HepG2 (cell line): ENCODE measurements around the gene MYO1B. TPM values are rescaled to one million over a fixed set of nuclear protein-coding genes. Genes with fewer than 3 reads are reported as not detected.
A peak's percentile ranks its signal among the peaks of the same experiment; 100 is the strongest.

Experiments
- BCLAF1 ChIP-seq: fragments of 450-650 bp; IDR thresholded peaks from 2 replicates; pipeline ENCODE4 v1.6.1; 2017; ENCODE audit warnings: mild to moderate bottlenecking
- CC2D1A ChIP-seq: sonication (generic); formaldehyde crosslinking; IDR thresholded peaks from 2 replicates; pipeline ENCODE4 v1.8.1; 2023; ENCODE audit warnings: mild to moderate bottlenecking, missing genetic modification reagents
- CCDC6 ChIP-seq: sonication (generic); formaldehyde crosslinking; IDR thresholded peaks from 2 replicates; pipeline ENCODE4 v1.8.1; 2022; ENCODE audit warnings: mild to moderate bottlenecking, missing genetic modification reagents, moderate library complexity
- CEBPG ChIP-seq: IDR thresholded peaks from 2 replicates; pipeline ENCODE4 v1.6.1; 2016
- FOXA1 ChIP-seq, 2 experiments: fragments of 450-650 bp in 1 of 2; sonication (generic) in 1 of 2; formaldehyde crosslinking in 1 of 2; IDR thresholded peaks; 2 replicates each; pipeline versions ENCODE4 v1.4.0 to v1.6.1; 2016 to 2020; ENCODE audit warnings: missing genetic modification reagents in 1 of 2
- GATAD1 ChIP-seq: IDR thresholded peaks from 2 replicates; pipeline ENCODE4 v1.6.1; 2016; ENCODE audit warnings: missing genetic modification reagents, missing compliant biosample characterization
- HDAC1 ChIP-seq: sonication (generic); formaldehyde crosslinking; IDR thresholded peaks from 2 replicates; pipeline ENCODE4 v1.5.1; 2020; ENCODE audit warnings: mild to moderate bottlenecking, missing genetic modification reagents
- KLF16 ChIP-seq, 2 experiments: sonication (generic) in 1 of 2; formaldehyde crosslinking in 1 of 2; IDR thresholded peaks; 2 replicates each; pipeline versions ENCODE4 v1.6.1 to v1.8.0; 2016 to 2023; ENCODE audit warnings: missing genetic modification reagents in 2 of 2, missing compliant biosample characterization in 1 of 2
- MED13 ChIP-seq: sonication (generic); formaldehyde crosslinking; IDR thresholded peaks from 2 replicates; pipeline ENCODE4 v1.5.0; 2020; ENCODE audit warnings: missing genetic modification reagents
- NKX3-1 ChIP-seq: sonication (generic); formaldehyde crosslinking; IDR thresholded peaks from 2 replicates; pipeline ENCODE4 v1.5.0; 2020; ENCODE audit warnings: missing genetic modification reagents
- POLR2A ChIP-seq, 2 experiments: IDR thresholded peaks; 2 replicates each; pipeline ENCODE4 v1.6.1; 2011; ENCODE audit warnings: low read depth in 2 of 2, low read length in 2 of 2, mild to moderate bottlenecking in 1 of 2, moderate library complexity in 1 of 2; ENCODE audit not compliant: insufficient read depth in 1 of 2
- REL ChIP-seq: sonication (generic); formaldehyde crosslinking; conservative IDR thresholded peaks from 2 replicates; pipeline ENCODE4 v1.8.0; 2022; ENCODE audit warnings: mild to moderate bottlenecking, missing genetic modification reagents, moderate library complexity
- SP140L ChIP-seq: sonication (generic); formaldehyde crosslinking; IDR thresholded peaks from 2 replicates; pipeline ENCODE4 v1.4.0; 2020; ENCODE audit warnings: missing genetic modification reagents, borderline replicate concordance
- ZFX ChIP-seq: sonication (generic); formaldehyde crosslinking; IDR thresholded peaks from 2 replicates; pipeline ENCODE4 v1.4.0; 2020; ENCODE audit warnings: mild to moderate bottlenecking, low read depth, missing genetic modification reagents, moderate library complexity
- ZFYVE20 ChIP-seq: sonication (generic); formaldehyde crosslinking; IDR thresholded peaks from 2 replicates; pipeline ENCODE4 v1.8.0; 2023; ENCODE audit warnings: low read depth, mild to moderate bottlenecking, moderate library complexity, missing genetic modification reagents, borderline replicate concordance
- ZMAT5 ChIP-seq: sonication (generic); formaldehyde crosslinking; IDR thresholded peaks from 2 replicates; pipeline ENCODE4 v1.5.0; 2020; ENCODE audit warnings: mild to moderate bottlenecking, low read depth, missing genetic modification reagents, borderline replicate concordance
- ZNF18 ChIP-seq: sonication (generic); formaldehyde crosslinking; IDR thresholded peaks from 2 replicates; pipeline ENCODE4 v1.8.0; 2022; ENCODE audit warnings: mild to moderate bottlenecking, missing genetic modification reagents; ENCODE audit not compliant: insufficient replicate concordance
- ZNF207 ChIP-seq: fragments of 450-650 bp; IDR thresholded peaks from 2 replicates; pipeline ENCODE4 v1.6.1; 2016; ENCODE audit warnings: antibody characterized with exemption, borderline replicate concordance
- ZNF235 ChIP-seq: sonication (generic); formaldehyde crosslinking; IDR thresholded peaks from 2 replicates; pipeline ENCODE4 v1.8.1; 2023; ENCODE audit warnings: mild to moderate bottlenecking, missing genetic modification reagents, borderline replicate concordance
- ZNF282 ChIP-seq: fragments of 450-650 bp; IDR thresholded peaks from 2 replicates; pipeline ENCODE4 v1.6.1; 2018; ENCODE audit not compliant: partially characterized antibody
- ZNF432 ChIP-seq: sonication (generic); formaldehyde crosslinking; IDR thresholded peaks from 2 replicates; pipeline ENCODE4 v1.5.0; 2020; ENCODE audit warnings: missing genetic modification reagents, mild to moderate bottlenecking, borderline replicate concordance
- ZNF7 ChIP-seq: IDR thresholded peaks from 2 replicates; pipeline ENCODE4 v1.6.1; 2016; ENCODE audit warnings: missing biosample characterization, missing genetic modification reagents
- ZNF773 ChIP-seq: sonication (generic); formaldehyde crosslinking; IDR thresholded peaks from 2 replicates; pipeline ENCODE4 v1.4.0; 2020; ENCODE audit warnings: missing genetic modification reagents, borderline replicate concordance
- ZNF788 ChIP-seq: sonication (generic); formaldehyde crosslinking; IDR thresholded peaks from 2 replicates; pipeline ENCODE4 v1.5.0; 2020; ENCODE audit warnings: mild to moderate bottlenecking, missing genetic modification reagents, borderline replicate concordance
- polyA plus RNA-seq, 8 experiments: library from polyadenylated mRNA; depleted of rRNA in 3 of 8; stranded (reverse) in 7 of 8; unstranded in 1 of 8; fragments of >200 nt; fragmentation: Illumina TruSeq in 4 of 8; extraction: Trizol in 4 of 8; gene quantifications; 2 replicates each; pipeline versions ENCODE4 v1.2.1 to v1.2.3, GENCODE V29; 2011 to 2016; ENCODE audit warnings: low read depth in 4 of 8, missing spikeins in 1 of 8, mixed read lengths in 1 of 8; ENCODE audit not compliant: insufficient read depth in 1 of 8
- total RNA-seq, 5 experiments: library from RNA; depleted of rRNA; stranded (reverse); fragments of >200 nt; fragmentation: Illumina TruSeq; extraction: Trizol; gene quantifications; 2 replicates each; pipeline ENCODE4 v1.2.3, GENCODE V29; 2016; ENCODE audit warnings: low read depth in 1 of 5
- TF ChIP-seq, protein P1 (sequence below): sonication (generic); formaldehyde crosslinking; IDR thresholded peaks from 2 replicates; pipeline ENCODE4 v1.4.0; 2020; ENCODE audit warnings: missing genetic modification reagents; ENCODE audit errors: not compliant biosample characterization
- TF ChIP-seq, protein P2 (sequence below): sonication (generic); formaldehyde crosslinking; IDR thresholded peaks from 2 replicates; pipeline ENCODE4 v1.5.0; 2020; ENCODE audit warnings: missing genetic modification reagents

Gene MYO1B
- total and polyA plus RNA-seq, 2 of the 13 experiments (the other 11 are each of a cell fraction or from before 2014, with no cell fraction given), result 36.9 to 89.8 TPM

DNA sequence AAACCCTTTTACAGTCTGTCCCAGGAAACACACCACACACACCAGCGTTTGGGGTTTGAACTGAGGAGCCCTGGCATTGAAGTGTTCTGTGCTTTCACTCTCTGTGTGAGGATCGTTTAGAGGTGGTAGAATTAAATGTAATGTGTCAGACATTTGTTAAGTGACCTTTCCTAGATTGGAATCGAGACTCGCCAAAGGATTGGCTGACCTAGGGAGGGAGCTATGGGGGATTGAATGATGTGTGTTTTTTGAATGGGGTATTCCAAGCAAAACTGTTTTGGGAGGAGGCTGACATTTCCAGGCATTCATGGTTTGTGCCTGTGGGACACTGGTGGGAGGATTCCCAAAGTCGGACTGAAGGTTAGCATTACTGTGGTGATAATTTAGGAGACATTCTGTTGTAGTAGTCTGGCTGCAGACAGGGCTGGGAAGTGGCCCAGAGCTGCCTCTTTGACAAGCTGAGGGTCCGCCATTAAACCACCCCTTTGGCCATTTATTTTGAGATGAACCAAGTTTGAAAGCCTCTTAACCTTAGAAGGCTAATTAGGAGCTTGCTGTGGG lies 1.7 kb downstream of the MYO1B start (continued):
- TF ChIP-seq ZFX (CRISPR knock-in tag) (no peak), CC2D1A (CRISPR knock-in tag) (no peak), NKX3-1 (CRISPR knock-in tag) (no peak), CEBPG (0 out of 2 replicates have a peak, but pooled peaks have one; percentile 13), MED13 (no peak), ZMAT5 (CRISPR knock-in tag) (no peak), ZNF282 (no peak), HDAC1 (no peak), REL (no peak), CCDC6 (CRISPR knock-in tag) (no peak), FOXA1 (IDR thresholded peaks at IDR 0.05) (no peak), FOXA1 (CRISPR knock-in tag; IDR thresholded peaks at IDR 0.05) (no peak), ZNF207 (no peak), KLF16 (CRISPR knock-in tag; IDR thresholded peaks at IDR 0.05) (no peak), POLR2A (IDR thresholded peaks at IDR 0.05; ENCODE audit: insufficient read depth in 1 of 2, low read depth in 2 of 2, low read length in 2 of 2) (peak in 1 of 2 experiments; percentile 8; a peak in 1 of 4 replicates), ZFYVE20 (no peak), ZNF7 (CRISPR knock-in tag) (no peak), ZNF432 (no peak), ZNF773 (CRISPR knock-in tag) (no peak), ZNF18 (CRISPR knock-in tag) (no peak), ZNF235 (CRISPR knock-in tag) (no peak), BCLAF1 (no peak), ZNF788 (no peak), GATAD1 (peak; percentile 10; the same call in 1 of the 2 replicates), SP140L (CRISPR knock-in tag) (no peak)
- TF ChIP-seq, protein P1, sequence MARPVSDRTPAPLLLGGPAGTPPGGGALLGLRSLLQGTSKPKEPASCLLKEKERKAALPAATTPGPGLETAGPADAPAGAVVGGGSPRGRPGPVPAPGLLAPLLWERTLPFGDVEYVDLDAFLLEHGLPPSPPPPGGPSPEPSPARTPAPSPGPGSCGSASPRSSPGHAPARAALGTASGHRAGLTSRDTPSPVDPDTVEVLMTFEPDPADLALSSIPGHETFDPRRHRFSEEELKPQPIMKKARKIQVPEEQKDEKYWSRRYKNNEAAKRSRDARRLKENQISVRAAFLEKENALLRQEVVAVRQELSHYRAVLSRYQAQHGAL (CRISPR knock-in tag), result no peak
- TF ChIP-seq, protein P2, sequence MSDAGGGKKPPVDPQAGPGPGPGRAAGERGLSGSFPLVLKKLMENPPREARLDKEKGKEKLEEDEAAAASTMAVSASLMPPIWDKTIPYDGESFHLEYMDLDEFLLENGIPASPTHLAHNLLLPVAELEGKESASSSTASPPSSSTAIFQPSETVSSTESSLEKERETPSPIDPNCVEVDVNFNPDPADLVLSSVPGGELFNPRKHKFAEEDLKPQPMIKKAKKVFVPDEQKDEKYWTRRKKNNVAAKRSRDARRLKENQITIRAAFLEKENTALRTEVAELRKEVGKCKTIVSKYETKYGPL (CRISPR knock-in tag), result no peak
